Panc1 (cell line): ENCODE data around the gene SCYL3. TPM values are rescaled to one million over a fixed set of nuclear protein-coding genes. Genes with fewer than 3 reads are reported as not detected.

Experiments
- ATAC-seq: fragments of 200-7000 bp; cut with Tn5 transposase; 2 replicates; pipeline ENCODE4 v1.9.1; 2020; ENCODE audit warnings: mild to moderate bottlenecking, moderate library complexity
- BruUV-seq: library from RNA; stranded (reverse); fragments of 400-500 nt; replicated peaks from 2 replicates; lab custom pipeline; 2021; lab: Mats Ljungman, UMichigan
- CTCF ChIA-PET: fragments of 300-600 bp; sonication (Branson Sonifier 250); formaldehyde crosslinking; loops from one replicate; lab custom pipeline; 2022; ENCODE audit warnings: antibody characterized with exemption; lab: Charles Lee
- POLR2A ChIA-PET: fragments of 300-600 bp; sonication (Branson Sonifier 250); formaldehyde crosslinking; loops from one replicate; lab custom pipeline; 2022; ENCODE audit warnings: antibody characterized with exemption; lab: Charles Lee
- DNase-seq: peaks from one replicate; pipeline ENCODE4 v3.0.0-alpha.2; 2010; ENCODE audit warnings: low read depth, low spot score
- H3K27ac ChIP-seq: 2 replicates; pipeline ENCODE4 v1.5.1; 2011; ENCODE audit warnings: mild to moderate bottlenecking, low read length, inconsistent platforms
- H3K27me3 ChIP-seq: fragments of 200-500 bp; sonication (Bioruptor generic); 2 replicates; pipeline ENCODE4 v1.6.0; 2014; ENCODE audit warnings: low read length, inconsistent platforms; ENCODE audit not compliant: control insufficient read depth, insufficient read depth
- H3K36me3 ChIP-seq: fragments of 200-500 bp; sonication (Bioruptor generic); 2 replicates; pipeline ENCODE4 v1.5.1; 2014; ENCODE audit warnings: inconsistent platforms, mild to moderate bottlenecking, low read length, moderate library complexity; ENCODE audit not compliant: control insufficient read depth, insufficient read depth
- H3K4me1 ChIP-seq: 2 replicates; pipeline ENCODE4 v1.5.1; 2011; ENCODE audit warnings: inconsistent platforms, mild to moderate bottlenecking, low read length, moderate library complexity; ENCODE audit not compliant: control insufficient read depth, insufficient read depth
- H3K4me3 ChIP-seq, 2 experiments: 2 replicates each; pipeline ENCODE4 v1.5.1; 2011 to 2012; ENCODE audit warnings: low read depth in 2 of 2, low read length in 2 of 2, mild to moderate bottlenecking in 2 of 2, inconsistent platforms in 1 of 2, moderate library complexity in 1 of 2
- H3K9me3 ChIP-seq: fragments of 200-500 bp; sonication (Bioruptor generic); 2 replicates; pipeline ENCODE4 v1.5.1; 2014; ENCODE audit warnings: low read depth, mild to moderate bottlenecking, inconsistent platforms, low read length, moderate library complexity; ENCODE audit not compliant: control insufficient read depth, insufficient read depth
- CTCF ChIP-seq: fragments of 450-650 bp; IDR thresholded peaks from 2 replicates; pipeline ENCODE4 v1.5.1; 2017; ENCODE audit warnings: mild to moderate bottlenecking
- POLR2AphosphoS5 ChIP-seq: IDR thresholded peaks from 2 replicates; pipeline ENCODE4 v1.6.1; 2012; ENCODE audit warnings: mild to moderate bottlenecking, low read depth, low read length, moderate library complexity
- REST ChIP-seq, 2 experiments: IDR thresholded peaks; 2 replicates each; pipeline ENCODE4 v1.6.1; 2011 to 2012; ENCODE audit warnings: low read depth in 2 of 2, control low read depth in 1 of 2, low read length in 1 of 2, mild to moderate bottlenecking in 1 of 2, moderate library complexity in 1 of 2; ENCODE audit not compliant: insufficient read depth in 1 of 2
- SIN3A ChIP-seq: IDR thresholded peaks from 2 replicates; pipeline ENCODE4 v1.6.1; 2012; ENCODE audit warnings: low read depth, mild to moderate bottlenecking, low read length, moderate library complexity, borderline replicate concordance; ENCODE audit not compliant: insufficient read depth
- TCF7L2 ChIP-seq: IDR thresholded peaks from 2 replicates; pipeline ENCODE4 v1.6.1; 2011; ENCODE audit warnings: mild to moderate bottlenecking, low read depth, low read length, inconsistent platforms
- in situ Hi-C: cut with HindIII; loops from 2 replicates; pipeline ENCODE4 v1.10.0; 2016; ENCODE audit warnings: low sequenced_read_pairs, low pct_unique_long_range_greater_than_20kb
- intact Hi-C: fragments of 100-400 bp; cut with micrococcal nuclease; formaldehyde crosslinking; loops from one replicate; pipeline ENCODE4 v1.10.0; 2022; ENCODE audit not compliant: unreplicated experiment
- total RNA-seq: library from RNA; stranded (reverse); gene quantifications from one replicate; pipeline ENCODE4 v1.2.1, GENCODE V29; 2021; ENCODE audit not compliant: unreplicated experiment

The SCYL3 gene
- total RNA-seq, 1 experiment from 2014 or later, result 7.8 TPM

- TF ChIP-seq REST (IDR thresholded peaks at IDR 0.05; ENCODE audit: insufficient read depth in 1 of 2, low read depth in 2 of 2, low read length in 1 of 2), result no peak
- TF ChIP-seq POLR2AphosphoS5, result no peak
- no peak for TF ChIP-seq TCF7L2
- TF ChIP-seq SIN3A, result no peak
- TF ChIP-seq CTCF, result no peak
- ChIA-PET POLR2A (no interaction called here), CTCF (no interaction called here)
- Histone ChIP-seq H3K4me1 (peaks cover 25% of the 10 kb centered on the region), H3K9me3 (no peaks in the 10 kb centered on the region), H3K27ac (no peak overlapping the region), H3K4me3 (no peak overlapping the region), H3K27me3 (no peaks in the 10 kb centered on the region), H3K36me3 (peaks cover 11% of the 10 kb centered on the region)
- ATAC-seq (no peak), DNase-seq (no peak)
- BruUV-seq, result no TSS peak
- in situ Hi-C loops (no loop called here), intact Hi-C loops (no loop called here)
Observed at GRCh38 chr1:169886931-169887330, 6.8 kb downstream of the SCYL3 start.

GRCh38 chr1:169886422-169886821, 7.3 kb downstream of the SCYL3 start:
- H3K27ac ChIP-seq, result no peak overlapping the region
- H3K4me1 ChIP-seq, result peaks cover 20% of the 10 kb centered on the region
- H3K36me3 ChIP-seq, result peaks cover 11% of the 10 kb centered on the region
- TF ChIP-seq CTCF, result no peak
- no peak for TF ChIP-seq POLR2AphosphoS5
- TF ChIP-seq TCF7L2, result no peak
- TF ChIP-seq REST (IDR thresholded peaks at IDR 0.05; ENCODE audit: insufficient read depth in 1 of 2, low read depth in 2 of 2, low read length in 1 of 2), result no peak
- no peak for TF ChIP-seq SIN3A
- BruUV-seq, result no TSS peak
- no peak for DNase-seq
- H3K27me3 ChIP-seq, result no peaks in the 10 kb centered on the region
- in situ Hi-C loops, result no loop called here
- intact Hi-C loops, result no loop called here
- no peak for ATAC-seq
- CTCF ChIA-PET, result no interaction called here
- no peaks in the 10 kb centered on the region for H3K9me3 ChIP-seq
- POLR2A ChIA-PET, result interaction anchor here (0.6 kb wide), 1 partner anchor 25 kb away, joined by 7 read pairs; no protein-coding TSS in a partner anchor
- H3K4me3 ChIP-seq, result no peak overlapping the region
